K562 treated with DMSO at 1 percent for 12 hours (cell line): ENCODE measurements around the gene ZNF576. TPM values are rescaled to one million over a fixed set of nuclear protein-coding genes. Genes with fewer than 3 reads are reported as not detected.

Source experiments
- total RNA-seq: library from RNA; unstranded; fragments of 300-600 nt; gene quantifications from 2 replicates; pipeline ENCODE4 v1.2.3, GENCODE V29; 2022; ENCODE audit not compliant: insufficient read depth

ZNF576 gene
- total RNA-seq: 11.0 and 15.2 TPM in 2 replicates

GRCh38 chr19:43595999-43596841, at the start of gene ZNF576, which contains the start of gene IRGQ:
TSS of gene ZNF576 (plus strand) at chr19:43596595. CDS start at chr19:43597109, 514 bp downstream.
TSS of gene IRGQ (minus strand) at chr19:43596134. CDS start at chr19:43595338, 796 bp downstream.

GRCh38 chr19:43575156-43575950, 21.0 kb upstream of the ZNF576 start, which contains the start of the genes PINLYP and XRCC1:
TSS of gene PINLYP (plus strand) at chr19:43575801. CDS start at chr19:43577192, 1,391 bp downstream.
TSS of gene XRCC1 (minus strand) at chr19:43575527. CDS start at chr19:43575458, 69 bp downstream.

GRCh38 chr19:43611788-43612187, 15.4 kb downstream of the ZNF576 start, which contains the start of gene SRRM5:
TSS of gene SRRM5 (plus strand) at chr19:43612088. CDS start at chr19:43612122, 34 bp downstream.

GRCh38 chr19:43619262-43620060, 23.1 kb downstream of the ZNF576 start, which contains the start of gene ZNF428:
TSS of gene ZNF428 (minus strand) at chr19:43619629. CDS start at chr19:43614304, 5,325 bp downstream.

GRCh38 chr19:43639519-43640423, 43.4 kb downstream of the ZNF576 start, which contains the start of gene CADM4:
TSS of gene CADM4 (minus strand) at chr19:43639850. CDS start at chr19:43639790, 60 bp downstream.

Other genes with a start within 250 kb of the ZNF576 start
- gene CD177, start 242.9 kb upstream of the ZNF576 start, total RNA-seq: not detected in 2 replicates
- 1.0 and 1.7 TPM in 2 replicates for gene TEX101, start 181.7 kb upstream of the ZNF576 start, total RNA-seq
- 0.86 and 1.5 TPM in 2 replicates for gene LYPD3, start 131.0 kb upstream of the ZNF576 start, total RNA-seq
- gene PHLDB3, start 91.8 kb upstream of the ZNF576 start, total RNA-seq: 15.2 and 18.9 TPM in 2 replicates
- gene ETHE1, start 69.4 kb upstream of the ZNF576 start, total RNA-seq: 25.9 and 37.1 TPM in 2 replicates
- gene ZNF575, start 63.4 kb upstream of the ZNF576 start, total RNA-seq: 1.9 TPM in 1 of 2 replicates, not detected in the other
- 33.6 and 58.9 TPM in 2 replicates for gene XRCC1, start 21.1 kb upstream of the ZNF576 start, total RNA-seq
- gene PINLYP, start 20.8 kb upstream of the ZNF576 start, total RNA-seq: 2.2 and 4.5 TPM in 2 replicates
- 3.6 and 7.0 TPM in 2 replicates for gene IRGQ, start 461 bp upstream of the ZNF576 start, total RNA-seq
- gene SRRM5, start 15.5 kb downstream of the ZNF576 start, total RNA-seq: 0.57 and 1.8 TPM in 2 replicates
- gene ZNF428, start 23.0 kb downstream of the ZNF576 start, total RNA-seq: 61.7 and 81.6 TPM in 2 replicates
- gene CADM4, start 43.3 kb downstream of the ZNF576 start, total RNA-seq: 3.4 and 5.0 TPM in 2 replicates
- gene PLAUR, start 73.6 kb downstream of the ZNF576 start, total RNA-seq: 22.5 and 28.7 TPM in 2 replicates
- gene IRGC, start 119.5 kb downstream of the ZNF576 start, total RNA-seq: not detected in 2 replicates
- gene SMG9, start 158.4 kb downstream of the ZNF576 start, total RNA-seq: 24.8 and 38.4 TPM in 2 replicates
- gene KCNN4, start 184.4 kb downstream of the ZNF576 start, total RNA-seq: 8.2 and 11.0 TPM in 2 replicates
- 1.4 TPM in 1 of 2 replicates, not detected in the other for gene LYPD5, start 205.9 kb downstream of the ZNF576 start, total RNA-seq
- 1.5 and 5.6 TPM in 2 replicates for gene ZNF283, start 230.7 kb downstream of the ZNF576 start, total RNA-seq